ENCODE measurements around the gene ABCB7.
A peak's percentile ranks its signal among the peaks of the same experiment; 100 is the strongest.
"Not testable (repeated sequence)": the region's sequence is repeated elsewhere in the genome, so short reads cannot be mapped to it uniquely, and the experiment has no call there.

The ABCB7 gene

GRCh38 chrX:75155827-75156525 is at the start of gene ABCB7:
Gene ABCB7, minus strand, starts transcription at chrX:75156283. Its CDS starts 11 bp downstream, at chrX:75156272.
- Histone ChIP-seq H3K27me3 (peaks cover 40 to 98% (median 94%) of the 10 kb centered on the region in 11 experiments), H3K4me3 (peak within 1 kb of the TSS; percentile 50 to 76 (median 70)), H3K27ac (peak within 1 kb of the TSS; percentile 71 to 90 (median 86)), H3K36me3 (no peaks in the 10 kb centered on the region), H3K4me2 (peak within 1 kb of the TSS; percentile 47 to 71 (median 63)), H3K9me3 (replicated peaks in 1 of 11) (no peaks in the 10 kb centered on the region), H4K20me1 (peaks cover 0 to 12% (median 0%) of the 10 kb centered on the region in 11 experiments; a peak in 5 of 22 replicates), H3K4me1 (peaks cover 0 to 14% (median 13%) of the 10 kb centered on the region in 10 experiments; a peak in 10 of 20 replicates), H3K9ac (peak within 1 kb of the TSS; percentile 81 to 89 (median 85))
- TF ChIP-seq Cebpa-rat (IDR thresholded peaks at IDR 0.05): no peak

GRCh38 chrX:75188415-75189206 is 32.5 kb upstream of the ABCB7 start:
- H3K4me3 ChIP-seq, H3K27ac ChIP-seq, H3K36me3 ChIP-seq, H3K4me1 ChIP-seq, H3K4me2 ChIP-seq, H3K9ac ChIP-seq, H4K20me1 ChIP-seq: not testable (repeated sequence)
- H3K9me3 ChIP-seq (replicated peaks in 1 of 11): peaks cover 8 to 19% (median 14%) of the 10 kb centered on the region in 11 experiments; a peak in 20 of 22 replicates
- H3K27me3 ChIP-seq: peaks cover 0 to 57% (median 46%) of the 10 kb centered on the region in 11 experiments; a peak in 20 of 22 replicates

- H3K27ac ChIP-seq: no peak overlapping the region
- H3K27me3 ChIP-seq: peaks cover 12 to 47% (median 31%) of the 10 kb centered on the region in 11 experiments; a peak in 20 of 22 replicates
- no peak overlapping the region for H3K4me3 ChIP-seq
- no peaks in the 10 kb centered on the region for H3K36me3 ChIP-seq
- H3K9me3 ChIP-seq (replicated peaks in 1 of 11): no peaks in the 10 kb centered on the region
- H4K20me1 ChIP-seq: no peaks in the 10 kb centered on the region
- H3K9ac ChIP-seq: no peak overlapping the region
- TF ChIP-seq Cebpa-rat (IDR thresholded peaks at IDR 0.05): no peak
- H3K4me1 ChIP-seq: no peaks in the 10 kb centered on the region
- H3K4me2 ChIP-seq: no peak overlapping the region
Measured at GRCh38 chrX:75181721-75182120, 25.6 kb upstream of the ABCB7 start.

- not testable (repeated sequence) for H3K27ac ChIP-seq; H3K36me3 ChIP-seq; H3K4me1 ChIP-seq; H3K4me3 ChIP-seq; H3K9ac ChIP-seq; H3K4me2 ChIP-seq; H3K9me3 ChIP-seq (replicated peaks in 1 of 11); H4K20me1 ChIP-seq
- H3K27me3 ChIP-seq: peaks cover 12 to 65% (median 46%) of the 10 kb centered on the region in 11 experiments; a peak in 20 of 22 replicates
Measured at GRCh38 chrX:75179536-75180293, 23.6 kb upstream of the ABCB7 start.

GRCh38 chrX:75172257-75172890 is 16.3 kb upstream of the ABCB7 start:
- H3K36me3 ChIP-seq, H3K4me2 ChIP-seq, H3K4me3 ChIP-seq, H3K9ac ChIP-seq, H3K4me1 ChIP-seq, H4K20me1 ChIP-seq, H3K27ac ChIP-seq: not testable (repeated sequence)
- Histone ChIP-seq H3K9me3 (replicated peaks in 1 of 11) (peaks cover 0 to 28% (median 18%) of the 10 kb centered on the region in 11 experiments; a peak in 18 of 22 replicates), H3K27me3 (peaks cover 49 to 87% (median 76%) of the 10 kb centered on the region in 11 experiments)

- Histone ChIP-seq H4K20me1 (no peaks in the 10 kb centered on the region; a peak in 1 of 22 replicates), H3K27ac (no peak overlapping the region), H3K4me3 (no peak overlapping the region), H3K4me2 (no peak overlapping the region), H3K9ac (no peak overlapping the region), H3K9me3 (replicated peaks in 1 of 11) (no peaks in the 10 kb centered on the region), H3K36me3 (no peaks in the 10 kb centered on the region), H3K27me3 (peaks cover 61 to 98% (median 94%) of the 10 kb centered on the region in 11 experiments), H3K4me1 (peaks cover 0 to 14% (median 9%) of the 10 kb centered on the region in 10 experiments; a peak in 10 of 20 replicates)
- no peak for TF ChIP-seq Cebpa-rat (IDR thresholded peaks at IDR 0.05)
Measured at GRCh38 chrX:75158054-75158453, 2.0 kb upstream of the ABCB7 start.

- Histone ChIP-seq H3K9ac (peak overlapping the region; percentile 81 to 89 (median 85)), H3K4me1 (peaks cover 0 to 14% (median 13%) of the 10 kb centered on the region in 10 experiments; a peak in 10 of 20 replicates), H3K9me3 (replicated peaks in 1 of 11) (no peaks in the 10 kb centered on the region), H3K4me2 (peak overlapping the region; percentile 41 to 71 (median 63)), H3K27ac (peak overlapping the region; percentile 71 to 90 (median 86)), H3K36me3 (no peaks in the 10 kb centered on the region), H4K20me1 (peaks cover 0 to 7% (median 0%) of the 10 kb centered on the region in 11 experiments; a peak in 3 of 22 replicates), H3K4me3 (peak overlapping the region; percentile 50 to 76 (median 70)), H3K27me3 (peaks cover 46 to 98% (median 94%) of the 10 kb centered on the region in 11 experiments)
- TF ChIP-seq Cebpa-rat (IDR thresholded peaks at IDR 0.05): no peak
Measured at GRCh38 chrX:75156531-75156945, 455 bp upstream of the ABCB7 start.

- H3K9ac ChIP-seq: peak overlapping the region; percentile 81 to 89 (median 85)
- H3K27me3 ChIP-seq: peaks cover 36 to 97% (median 93%) of the 10 kb centered on the region in 11 experiments
- H3K9me3 ChIP-seq (replicated peaks in 1 of 11): no peaks in the 10 kb centered on the region
- H3K4me3 ChIP-seq: peak overlapping the region; percentile 50 to 76 (median 70)
- H3K4me1 ChIP-seq: peaks cover 0 to 14% (median 13%) of the 10 kb centered on the region in 10 experiments; a peak in 10 of 20 replicates
- no peaks in the 10 kb centered on the region for H3K36me3 ChIP-seq
- peak overlapping the region; percentile 47 to 71 (median 63); a peak in 21 of 22 replicates for H3K4me2 ChIP-seq
- H4K20me1 ChIP-seq: peaks cover 0 to 16% (median 0%) of the 10 kb centered on the region in 11 experiments; a peak in 6 of 22 replicates
- peak overlapping the region; percentile 71 to 90 (median 86) for H3K27ac ChIP-seq
- TF ChIP-seq Cebpa-rat (IDR thresholded peaks at IDR 0.05): no peak
Measured at GRCh38 chrX:75155447-75155826, 646 bp downstream of the ABCB7 start.
